B cell (primary cell): ENCODE data around the gene ZNF691. TPM values are rescaled to one million over a fixed set of nuclear protein-coding genes. Genes with fewer than 3 reads are reported as not detected.

ENCODE experiments used
- ATAC-seq: fragments of 200-7000 bp; cut with Tn5 transposase; one replicate; pipeline ENCODE4 v1.10.0; 2021; ENCODE audit warnings: low read depth, mild to moderate bottlenecking, moderate number of reproducible peaks, moderate library complexity
- CTCF ChIA-PET: fragments of 350-600 bp; sonication (Branson Sonifier 250); formaldehyde crosslinking; loops from one replicate; lab custom pipeline; 2021; ENCODE audit warnings: antibody characterized with exemption, inconsistent platforms; lab: Charles Lee
- POLR2A ChIA-PET: fragments of 350-600 bp; sonication (Branson Sonifier 250); formaldehyde crosslinking; loops from one replicate; lab custom pipeline; 2021; ENCODE audit warnings: antibody characterized with exemption; lab: Charles Lee
- DNase-seq: peaks from one replicate; pipeline ENCODE4 v3.0.0; 2013
- H2AFZ ChIP-seq: 2 replicates; pipeline ENCODE4 v1.6.1; 2012; ENCODE audit warnings: mild to moderate bottlenecking, low read depth, low read length; ENCODE audit not compliant: insufficient read depth, poor library complexity, severe bottlenecking
- H3K27ac ChIP-seq, 2 donors: 1 replicate in 1 of 2; 2 replicates in 1 of 2; pipeline ENCODE4 v1.5.1; 2012 to 2013; ENCODE audit warnings: low read length in 2 of 2, mild to moderate bottlenecking in 2 of 2, moderate library complexity in 1 of 2
- H3K27me3 ChIP-seq, 4 experiments: fragments of 200-600 bp in 1 of 4; sonication (generic) in 1 of 4; replicated peaks in 1 of 4; 1 replicate in 2 of 4; 2 replicates in 2 of 4; pipeline versions ENCODE4 v1.6.1 to v1.7.0; 2013 to 2016; ENCODE audit warnings: low read length in 3 of 4, mild to moderate bottlenecking in 2 of 4, mixed read lengths in 1 of 4, moderate library complexity in 1 of 4; ENCODE audit not compliant: insufficient read depth in 4 of 4, control insufficient read depth in 3 of 4; ENCODE audit errors: control extremely low read depth in 1 of 4
- H3K36me3 ChIP-seq, 2 experiments: replicated peaks in 1 of 2; 1 replicate in 1 of 2; 2 replicates in 1 of 2; pipeline versions ENCODE4 v1.6.1 to v1.7.1; 2013; ENCODE audit warnings: low read length in 1 of 2; ENCODE audit not compliant: insufficient read depth in 2 of 2, control insufficient read depth in 1 of 2; ENCODE audit errors: control extremely low read depth in 1 of 2, extremely low read depth in 1 of 2
- H3K4me1 ChIP-seq, 2 donors: fragments of 200-600 bp in 1 of 2; sonication (generic) in 1 of 2; 1 replicate in 1 of 2; 2 replicates in 1 of 2; pipeline versions ENCODE4 v1.5.1 to v1.6.1; 2013 to 2017; ENCODE audit warnings: low read length in 2 of 2; ENCODE audit not compliant: control insufficient read depth in 2 of 2, insufficient read depth in 2 of 2
- H3K4me2 ChIP-seq: replicated peaks from 2 replicates; pipeline ENCODE3; 2012; ENCODE audit warnings: mild to moderate bottlenecking, low read depth, low read length; ENCODE audit not compliant: poor library complexity, severe bottlenecking
- H3K4me3 ChIP-seq, 5 experiments: fragments of 200-600 bp in 1 of 5; sonication (generic) in 1 of 5; 1 replicate in 3 of 5; 2 replicates in 2 of 5; pipeline versions ENCODE4 v1.5.1 to v1.7.0; 2011 to 2016; ENCODE audit warnings: low read length in 4 of 5, mild to moderate bottlenecking in 4 of 5, low read depth in 2 of 5, control low read depth in 1 of 5, moderate library complexity in 1 of 5; ENCODE audit not compliant: insufficient read depth in 1 of 5; ENCODE audit errors: control extremely low read depth in 1 of 5, extremely low read depth in 1 of 5
- H3K79me2 ChIP-seq: fragments of 200-600 bp; sonication (generic); one replicate; pipeline ENCODE4 v1.6.0; 2016; ENCODE audit warnings: low read length; ENCODE audit not compliant: control insufficient read depth, insufficient read depth
- H3K9ac ChIP-seq: fragments of 200-600 bp; sonication (generic); 2 replicates; pipeline ENCODE4 v1.6.1; 2017; ENCODE audit warnings: mild to moderate bottlenecking, low read length, moderate library complexity
- H3K9me3 ChIP-seq, 3 donors: one replicate each; pipeline versions ENCODE4 v1.6.1 to v1.7.1; 2013; ENCODE audit warnings: low read length in 2 of 3; ENCODE audit not compliant: control insufficient read depth in 2 of 3, insufficient read depth in 1 of 3; ENCODE audit errors: control extremely low read depth in 1 of 3
- H4K20me1 ChIP-seq: 2 replicates; pipeline ENCODE4 v1.6.0; 2012; ENCODE audit warnings: mild to moderate bottlenecking, low read length; ENCODE audit not compliant: insufficient read depth, control insufficient read depth, poor library complexity, severe bottlenecking
- H3K27ac Mint-ChIP-seq: one replicate; pipeline ENCODE4 v1.8.0; 2021; ENCODE audit warnings: mixed read lengths
- H3K27me3 Mint-ChIP-seq: one replicate; pipeline ENCODE4 v1.8.0; 2021; ENCODE audit warnings: mixed read lengths
- H3K4me1 Mint-ChIP-seq: one replicate; pipeline ENCODE4 v1.8.0; 2021; ENCODE audit warnings: mixed read lengths
- H3K4me3 Mint-ChIP-seq: one replicate; pipeline ENCODE4 v1.8.0; 2021; ENCODE audit warnings: mixed read lengths
- H3K9me3 Mint-ChIP-seq: one replicate; pipeline ENCODE4 v1.8.0; 2022; ENCODE audit warnings: mixed read lengths; ENCODE audit not compliant: insufficient read depth
- CTCF ChIP-seq: fragments of 200-600 bp; IDR thresholded peaks from one replicate; pipeline ENCODE4 v1.8.0; 2022; ENCODE audit warnings: antibody characterized with exemption, mild to moderate bottlenecking
- EZH2 ChIP-seq: IDR thresholded peaks from 2 replicates; pipeline ENCODE4 v1.6.1; 2012; ENCODE audit warnings: borderline replicate concordance, low read depth, mild to moderate bottlenecking, moderate library complexity, low read length; ENCODE audit not compliant: insufficient read depth, poor library complexity, severe bottlenecking
- WGBS: methylation state at CpG from one replicate; pipeline ENCODE4 v1.1.5; 2013; ENCODE audit warnings: missing lambda C conversion rate; ENCODE audit not compliant: insufficient coverage; 5-methylcytosine and 5-hydroxymethylcytosine counted together
- intact Hi-C: fragments of 100-400 bp; cut with micrococcal nuclease; formaldehyde crosslinking; loops from one replicate; pipeline ENCODE4 v1.10.0; 2022
- polyA plus RNA-seq: library from polyadenylated mRNA; depleted of rRNA; stranded (reverse); fragments of >200 nt; gene quantifications from 2 replicates; pipeline ENCODE4 v1.2.3, GENCODE V29; 2012
- total RNA-seq, 2 donors: library from RNA; stranded (reverse); fragments of 120-200 nt in 1 of 2; gene quantifications; 1 replicate in 1 of 2; 2 replicates in 1 of 2; pipeline versions ENCODE4 v1.2.3 to v1.2.4, GENCODE V29; 2013 to 2022

Gene ZNF691
- total and polyA plus RNA-seq, 2 donors (not counting 1 experiment from before 2014, with no cell fraction given): 12.4 to 17.1 TPM

- CTCF ChIA-PET: no interaction called here
- H4K20me1 ChIP-seq: no peaks in the 10 kb centered on the region
- POLR2A ChIA-PET: no interaction called here
- no peak overlapping the region for H3K4me3 Mint-ChIP-seq
- H3K27me3 ChIP-seq: no peaks in the 10 kb centered on the region
- H3K36me3 ChIP-seq: no peaks in the 10 kb centered on the region
- H3K27me3 Mint-ChIP-seq: no peaks in the 10 kb centered on the region
- DNase-seq (no peak), ATAC-seq (no peak)
- H3K27ac ChIP-seq: no peak overlapping the region
- H3K4me1 Mint-ChIP-seq: peaks cover 7% of the 10 kb centered on the region
- no peak overlapping the region for H2AFZ ChIP-seq
- H3K9me3 ChIP-seq: no peaks in the 10 kb centered on the region
- no peaks in the 10 kb centered on the region for H3K9me3 Mint-ChIP-seq
- no peak overlapping the region for H3K9ac ChIP-seq
- H3K27ac Mint-ChIP-seq: no peak overlapping the region
- H3K79me2 ChIP-seq: no peaks in the 10 kb centered on the region
- no peak overlapping the region for H3K4me2 ChIP-seq
- intact Hi-C loops: no loop called here
- TF ChIP-seq CTCF: no peak
- H3K4me3 ChIP-seq: no peak overlapping the region
- H3K4me1 ChIP-seq: peaks cover 3 to 5% of the 10 kb centered on the region in 2 donors
Observed at GRCh38 chr1:42831273-42831672, 15.1 kb upstream of the ZNF691 start.

- TF ChIP-seq EZH2 (no peak), CTCF (no peak)
- H3K4me1 Mint-ChIP-seq: peaks cover 9% of the 10 kb centered on the region
- CTCF ChIA-PET: no interaction called here
- peaks cover 3 to 11% of the 10 kb centered on the region in 2 donors for H3K4me1 ChIP-seq
- 100% methylated on average over 2 of the region's 3 CpGs for WGBS
- no peak for DNase-seq
- H3K27me3 ChIP-seq: no peaks in the 10 kb centered on the region
- no peak overlapping the region for H3K4me3 Mint-ChIP-seq
- H2AFZ ChIP-seq: no peak overlapping the region
- H3K27ac ChIP-seq: no peak overlapping the region
- no peak overlapping the region for H3K27ac Mint-ChIP-seq
- no peaks in the 10 kb centered on the region for H4K20me1 ChIP-seq
- no peaks in the 10 kb centered on the region for H3K9me3 ChIP-seq
- H3K79me2 ChIP-seq: no peaks in the 10 kb centered on the region
- H3K4me2 ChIP-seq: no peak overlapping the region
- no peak overlapping the region for H3K9ac ChIP-seq
- no peaks in the 10 kb centered on the region for H3K36me3 ChIP-seq
- no peaks in the 10 kb centered on the region for H3K9me3 Mint-ChIP-seq
- no peaks in the 10 kb centered on the region for H3K27me3 Mint-ChIP-seq
- intact Hi-C loops: no loop called here
- ATAC-seq: no peak
- no peak overlapping the region for H3K4me3 ChIP-seq
- POLR2A ChIA-PET: no interaction called here
Observed at GRCh38 chr1:42832641-42833240, 13.7 kb upstream of the ZNF691 start.
